ENCODE results near the gene LANCL1.
"Not testable (repeated sequence)": the region's sequence is repeated elsewhere in the genome, so short reads cannot be mapped to it uniquely, and the experiment has no call there.

Gene LANCL1

GRCh38 chr2:210440206-210440605 is 36.4 kb downstream of the LANCL1 start:
- TF ChIP-seq CTCF (IDR thresholded peaks at IDR 0.05; ENCODE audit: control insufficient read depth, insufficient read depth, low read depth, low read length, missing control alignments), result no peak
- H3K4me3 ChIP-seq (ENCODE audit: control insufficient read depth, low read depth, low read length), result no peak overlapping the region
- DNase-seq (ENCODE audit: low read depth), result no peak

GRCh38 chr2:210435439-210435838 is 41.1 kb downstream of the LANCL1 start:
- DNase-seq (ENCODE audit: low read depth), result no peak
- TF ChIP-seq CTCF (IDR thresholded peaks at IDR 0.05; ENCODE audit: control insufficient read depth, insufficient read depth, low read depth, low read length, missing control alignments), result no peak
- no peak overlapping the region for H3K4me3 ChIP-seq (ENCODE audit: control insufficient read depth, low read depth, low read length)

GRCh38 chr2:210432633-210433032 is 43.9 kb downstream of the LANCL1 start:
- no peak for DNase-seq (ENCODE audit: low read depth)
- no peak overlapping the region for H3K4me3 ChIP-seq (ENCODE audit: control insufficient read depth, low read depth, low read length)
- no peak for TF ChIP-seq CTCF (IDR thresholded peaks at IDR 0.05; ENCODE audit: control insufficient read depth, insufficient read depth, low read depth, low read length, missing control alignments)

- no peak for TF ChIP-seq CTCF (IDR thresholded peaks at IDR 0.05; ENCODE audit: control insufficient read depth, insufficient read depth, low read depth, low read length, missing control alignments)
- H3K4me3 ChIP-seq (ENCODE audit: control insufficient read depth, low read depth, low read length), result no peak overlapping the region
- DNase-seq (ENCODE audit: low read depth), result no peak
Measured at GRCh38 chr2:210429403-210430137, 47.0 kb downstream of the LANCL1 start.

- no peak for DNase-seq (ENCODE audit: low read depth)
- no peak for TF ChIP-seq CTCF (IDR thresholded peaks at IDR 0.05; ENCODE audit: control insufficient read depth, insufficient read depth, low read depth, low read length, missing control alignments)
- no peak overlapping the region for H3K4me3 ChIP-seq (ENCODE audit: control insufficient read depth, low read depth, low read length)
Measured at GRCh38 chr2:210428393-210429179, 48.0 kb downstream of the LANCL1 start.

- not testable (repeated sequence) for DNase-seq (ENCODE audit: low read depth); H3K4me3 ChIP-seq (ENCODE audit: control insufficient read depth, low read depth, low read length)
Measured at GRCh38 chr2:210427309-210427708, 49.2 kb downstream of the LANCL1 start.

GRCh38 chr2:210422366-210422765 is 54.2 kb downstream of the LANCL1 start:
- no peak for DNase-seq (ENCODE audit: low read depth)
- no peak overlapping the region for H3K4me3 ChIP-seq (ENCODE audit: control insufficient read depth, low read depth, low read length)
- no peak for TF ChIP-seq CTCF (IDR thresholded peaks at IDR 0.05; ENCODE audit: control insufficient read depth, insufficient read depth, low read depth, low read length, missing control alignments)
